Vagina (tissue), 2 donors: ENCODE data around the gene PRR13.

ENCODE experiments used
- POLR2A ChIP-seq, 2 donors: fragments of 450-650 bp; IDR thresholded peaks; one replicate each; pipeline ENCODE4 v1.6.1; 2017; ENCODE audit warnings: antibody characterized with exemption in 2 of 2, mild to moderate bottlenecking in 2 of 2, moderate library complexity in 2 of 2
- POLR2AphosphoS5 ChIP-seq, 2 donors: sonication (generic); formaldehyde crosslinking; IDR thresholded peaks; one replicate each; pipeline ENCODE4 v1.9.0; 2017; ENCODE audit warnings: antibody characterized with exemption in 2 of 2, mild to moderate bottlenecking in 2 of 2, low read depth in 1 of 2; ENCODE audit not compliant: insufficient read depth in 1 of 2
- TF ChIP-seq, protein P1 (sequence below), 3 experiments: fragments of 450-650 bp in 2 of 3; fragments of 200-600 bp in 1 of 3; sonication (generic) in 1 of 3; IDR thresholded peaks; one replicate each; pipeline ENCODE4 v1.5.1; 2017 to 2019; ENCODE audit warnings: antibody characterized with exemption in 3 of 3, mild to moderate bottlenecking in 2 of 3, moderate library complexity in 2 of 3

DNA sequence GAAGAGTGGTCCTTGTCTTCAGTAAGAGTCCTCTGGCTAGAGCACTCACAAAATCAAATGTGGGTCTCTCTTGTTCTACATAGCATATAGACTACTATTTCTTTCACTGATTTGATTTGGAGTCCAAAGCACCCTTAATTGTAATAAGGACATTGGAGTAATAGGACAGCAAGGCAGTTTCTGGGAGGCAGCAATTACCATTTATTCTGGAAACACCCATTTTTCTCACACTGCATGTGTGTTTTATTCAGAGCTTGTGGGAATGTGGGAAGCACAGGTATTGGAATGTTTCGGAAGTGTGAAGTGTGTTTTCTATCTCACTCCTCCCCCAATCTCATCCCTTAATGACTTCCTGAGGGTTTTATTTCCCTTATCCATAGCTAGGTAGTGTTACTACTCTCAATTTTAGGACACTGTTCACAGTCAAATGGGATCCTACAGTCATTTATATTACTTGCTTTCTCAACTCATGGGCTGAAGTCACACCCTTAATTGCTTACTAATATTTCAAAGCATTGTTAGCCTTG lies 30.6 kb downstream of the PRR13 start:
- TF ChIP-seq, protein P1, sequence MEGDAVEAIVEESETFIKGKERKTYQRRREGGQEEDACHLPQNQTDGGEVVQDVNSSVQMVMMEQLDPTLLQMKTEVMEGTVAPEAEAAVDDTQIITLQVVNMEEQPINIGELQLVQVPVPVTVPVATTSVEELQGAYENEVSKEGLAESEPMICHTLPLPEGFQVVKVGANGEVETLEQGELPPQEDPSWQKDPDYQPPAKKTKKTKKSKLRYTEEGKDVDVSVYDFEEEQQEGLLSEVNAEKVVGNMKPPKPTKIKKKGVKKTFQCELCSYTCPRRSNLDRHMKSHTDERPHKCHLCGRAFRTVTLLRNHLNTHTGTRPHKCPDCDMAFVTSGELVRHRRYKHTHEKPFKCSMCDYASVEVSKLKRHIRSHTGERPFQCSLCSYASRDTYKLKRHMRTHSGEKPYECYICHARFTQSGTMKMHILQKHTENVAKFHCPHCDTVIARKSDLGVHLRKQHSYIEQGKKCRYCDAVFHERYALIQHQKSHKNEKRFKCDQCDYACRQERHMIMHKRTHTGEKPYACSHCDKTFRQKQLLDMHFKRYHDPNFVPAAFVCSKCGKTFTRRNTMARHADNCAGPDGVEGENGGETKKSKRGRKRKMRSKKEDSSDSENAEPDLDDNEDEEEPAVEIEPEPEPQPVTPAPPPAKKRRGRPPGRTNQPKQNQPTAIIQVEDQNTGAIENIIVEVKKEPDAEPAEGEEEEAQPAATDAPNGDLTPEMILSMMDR (IDR thresholded peaks at IDR 0.05) = no peak
- TF ChIP-seq POLR2A (IDR thresholded peaks at IDR 0.05) = no peak
- no peak for TF ChIP-seq POLR2AphosphoS5 (IDR thresholded peaks at IDR 0.05; ENCODE audit: insufficient read depth in 1 of 2, low read depth in 1 of 2)
